GM23338 (cell line): ENCODE data around the gene SLC4A2. TPM values are rescaled to one million over a fixed set of nuclear protein-coding genes. Genes with fewer than 3 reads are reported as not detected.

Experiments
- ATAC-seq: fragments of 200-7000 bp; cut with Tn5 transposase; 3 replicates; pipeline ENCODE4 v1.9.1; 2020
- DNase-seq: peaks from one replicate; pipeline ENCODE4 v3.0.0-alpha.2; 2015; ENCODE audit warnings: low spot score
- H2AFZ ChIP-seq: fragments of 200-600 bp; sonication (generic); 2 replicates; pipeline ENCODE4 v1.8.0; 2016; ENCODE audit warnings: antibody characterized with exemption, mild to moderate bottlenecking, moderate library complexity
- H3F3A ChIP-seq: fragments of 200-600 bp; sonication (generic); replicated peaks from 2 replicates; pipeline ENCODE4 v1.8.0; 2017; ENCODE audit warnings: antibody characterized with exemption, mixed run types, low read depth
- H3K27ac ChIP-seq: fragments of 200-600 bp; sonication (generic); 2 replicates; pipeline ENCODE4 v1.6.1; 2016; ENCODE audit warnings: low read depth
- H3K27me3 ChIP-seq: fragments of 200-600 bp; sonication (generic); 2 replicates; pipeline ENCODE4 v1.8.0; 2016; ENCODE audit warnings: mild to moderate bottlenecking, mixed run types, moderate library complexity; ENCODE audit not compliant: insufficient read depth
- H3K36me3 ChIP-seq: fragments of 200-600 bp; sonication (generic); 2 replicates; pipeline ENCODE4 v1.8.0; 2016; ENCODE audit warnings: mild to moderate bottlenecking; ENCODE audit not compliant: insufficient read depth
- H3K4me1 ChIP-seq: fragments of 200-600 bp; sonication (generic); 2 replicates; pipeline ENCODE4 v1.8.0; 2016; ENCODE audit warnings: mild to moderate bottlenecking, moderate library complexity; ENCODE audit not compliant: insufficient read depth
- H3K4me2 ChIP-seq: fragments of 200-600 bp; sonication (generic); 2 replicates; pipeline ENCODE4 v1.7.1; 2017; ENCODE audit warnings: mixed run types
- H3K4me3 ChIP-seq: fragments of 200-600 bp; sonication (generic); 2 replicates; pipeline ENCODE4 v1.6.1; 2016; ENCODE audit warnings: mixed run types
- H3K79me2 ChIP-seq: fragments of 200-600 bp; sonication (generic); replicated peaks from 2 replicates; pipeline ENCODE4 v1.8.0; 2017; ENCODE audit warnings: mild to moderate bottlenecking; ENCODE audit not compliant: insufficient read depth
- H3K9me2 ChIP-seq: fragments of 200-600 bp; sonication (generic); 2 replicates; pipeline ENCODE4 v1.8.0; 2017; ENCODE audit not compliant: insufficient read depth
- H4K20me1 ChIP-seq: fragments of 200-600 bp; sonication (generic); replicated peaks from 2 replicates; pipeline ENCODE4 v1.8.0; 2017; ENCODE audit warnings: mild to moderate bottlenecking; ENCODE audit not compliant: insufficient read depth
- H3K27ac Mint-ChIP-seq: 2 replicates; pipeline ENCODE4 v1.8.0; 2020; ENCODE audit warnings: inconsistent platforms, mild to moderate bottlenecking, moderate library complexity, mixed read lengths
- H3K27me3 Mint-ChIP-seq: 3 replicates; pipeline ENCODE4 v1.8.0; 2022; ENCODE audit warnings: low read depth, mild to moderate bottlenecking, moderate library complexity, mixed read lengths, inconsistent platforms; ENCODE audit not compliant: insufficient read depth, poor library complexity
- H3K36me3 Mint-ChIP-seq: 3 replicates; pipeline ENCODE4 v1.8.0; 2021; ENCODE audit warnings: low read depth, mild to moderate bottlenecking, inconsistent platforms, moderate library complexity, mixed read lengths
- H3K4me1 Mint-ChIP-seq: 3 replicates; pipeline ENCODE4 v1.8.0; 2020; ENCODE audit warnings: mild to moderate bottlenecking, inconsistent platforms, mixed read lengths
- H3K4me3 Mint-ChIP-seq: 3 replicates; pipeline ENCODE4 v1.8.0; 2021; ENCODE audit warnings: moderate library complexity, mild to moderate bottlenecking, inconsistent platforms, mixed read lengths
- H3K9me3 Mint-ChIP-seq: 3 replicates; pipeline ENCODE4 v1.8.0; 2020; ENCODE audit warnings: moderate library complexity, mild to moderate bottlenecking, inconsistent platforms, mixed read lengths
- CTCF ChIP-seq, 2 experiments: fragments of 200-600 bp in 1 of 2; sonication (generic) in 1 of 2; conservative IDR thresholded peaks; 2 replicates each; pipeline versions ENCODE4 v1.5.1 to v1.6.1; 2016 to 2017; ENCODE audit warnings: antibody characterized with exemption in 2 of 2, low read depth in 2 of 2, mild to moderate bottlenecking in 2 of 2, moderate library complexity in 1 of 2
- EZH2 ChIP-seq: fragments of 200-600 bp; sonication (generic); IDR thresholded peaks from one replicate; pipeline ENCODE4 v1.8.0; 2017; ENCODE audit warnings: antibody characterized with exemption, mild to moderate bottlenecking, low read depth; ENCODE audit not compliant: unreplicated experiment
- STAT1 ChIP-seq: IDR thresholded peaks from one replicate; pipeline ENCODE4 v1.6.1; 2016; ENCODE audit warnings: antibody characterized with exemption; ENCODE audit not compliant: unreplicated experiment
- polyA plus RNA-seq: library from polyadenylated mRNA; unstranded; fragments of >200 nt; fragmentation: Nextera tagmentation; extraction: Ambion mirVana; gene quantifications from 2 replicates; pipeline ENCODE4 v1.2.1, GENCODE V29; 2016
- total RNA-seq: library from RNA; depleted of rRNA; stranded (reverse); fragments of >200 nt; shearing (Covaris generic); gene quantifications from 2 replicates; pipeline ENCODE4 v1.2.3, GENCODE V29; 2014
- TF ChIP-seq, protein P1 (sequence below): IDR thresholded peaks from one replicate; pipeline ENCODE4 v1.6.1; 2018; ENCODE audit warnings: antibody characterized with exemption; ENCODE audit not compliant: unreplicated experiment

SLC4A2 gene
- total and polyA plus RNA-seq, 2 experiments from 2014 or later: 64.8 to 106 TPM

- TF ChIP-seq, protein P1, sequence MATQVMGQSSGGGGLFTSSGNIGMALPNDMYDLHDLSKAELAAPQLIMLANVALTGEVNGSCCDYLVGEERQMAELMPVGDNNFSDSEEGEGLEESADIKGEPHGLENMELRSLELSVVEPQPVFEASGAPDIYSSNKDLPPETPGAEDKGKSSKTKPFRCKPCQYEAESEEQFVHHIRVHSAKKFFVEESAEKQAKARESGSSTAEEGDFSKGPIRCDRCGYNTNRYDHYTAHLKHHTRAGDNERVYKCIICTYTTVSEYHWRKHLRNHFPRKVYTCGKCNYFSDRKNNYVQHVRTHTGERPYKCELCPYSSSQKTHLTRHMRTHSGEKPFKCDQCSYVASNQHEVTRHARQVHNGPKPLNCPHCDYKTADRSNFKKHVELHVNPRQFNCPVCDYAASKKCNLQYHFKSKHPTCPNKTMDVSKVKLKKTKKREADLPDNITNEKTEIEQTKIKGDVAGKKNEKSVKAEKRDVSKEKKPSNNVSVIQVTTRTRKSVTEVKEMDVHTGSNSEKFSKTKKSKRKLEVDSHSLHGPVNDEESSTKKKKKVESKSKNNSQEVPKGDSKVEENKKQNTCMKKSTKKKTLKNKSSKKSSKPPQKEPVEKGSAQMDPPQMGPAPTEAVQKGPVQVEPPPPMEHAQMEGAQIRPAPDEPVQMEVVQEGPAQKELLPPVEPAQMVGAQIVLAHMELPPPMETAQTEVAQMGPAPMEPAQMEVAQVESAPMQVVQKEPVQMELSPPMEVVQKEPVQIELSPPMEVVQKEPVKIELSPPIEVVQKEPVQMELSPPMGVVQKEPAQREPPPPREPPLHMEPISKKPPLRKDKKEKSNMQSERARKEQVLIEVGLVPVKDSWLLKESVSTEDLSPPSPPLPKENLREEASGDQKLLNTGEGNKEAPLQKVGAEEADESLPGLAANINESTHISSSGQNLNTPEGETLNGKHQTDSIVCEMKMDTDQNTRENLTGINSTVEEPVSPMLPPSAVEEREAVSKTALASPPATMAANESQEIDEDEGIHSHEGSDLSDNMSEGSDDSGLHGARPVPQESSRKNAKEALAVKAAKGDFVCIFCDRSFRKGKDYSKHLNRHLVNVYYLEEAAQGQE: no peak
These were observed 675 bp downstream of the SLC4A2 start (continued) for GRCh38 chr7:151060113-151060415.

DNA sequence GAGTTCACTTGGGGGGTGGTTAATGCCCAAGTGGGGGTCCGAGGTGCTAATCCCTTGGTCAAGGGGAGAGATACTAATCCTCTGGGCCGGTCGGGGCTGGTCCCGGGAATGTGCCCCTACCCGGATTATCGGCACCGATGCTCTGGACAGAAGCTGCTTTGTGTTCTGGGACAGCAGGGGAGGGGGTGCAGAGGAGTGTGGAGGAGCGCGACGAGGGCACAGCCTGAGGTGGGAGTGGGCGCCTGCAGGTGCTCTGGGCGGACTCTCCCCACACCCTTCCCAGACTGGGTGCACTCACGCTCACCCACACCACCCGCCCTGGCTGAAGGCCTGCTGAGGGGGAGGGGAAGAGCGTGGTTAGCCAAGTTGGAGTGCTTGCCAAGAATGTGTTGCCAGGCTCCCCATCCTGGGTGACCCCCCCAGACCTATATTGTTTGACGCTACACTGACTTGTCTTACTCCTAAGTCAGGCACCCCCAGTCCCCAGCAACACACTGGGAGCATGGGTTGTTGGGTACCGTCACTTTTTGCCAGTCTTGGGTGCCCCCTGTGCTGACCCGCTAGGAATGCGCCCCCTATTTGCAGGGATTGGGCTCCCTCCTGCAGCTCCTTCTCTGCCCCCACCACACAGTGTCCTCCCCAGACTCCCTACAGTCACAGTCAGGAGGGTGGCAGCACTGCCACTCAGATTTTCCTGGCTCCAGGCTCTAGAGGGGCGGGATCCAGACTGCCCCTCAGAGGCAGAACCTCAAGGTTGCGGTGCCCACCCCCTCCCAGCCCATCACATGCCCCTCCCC, 1.2 kb downstream of the SLC4A2 start:
- DNase-seq (no peak), ATAC-seq (no peak)
- Histone ChIP-seq H3K9me2 (no peaks in the 10 kb centered on the region), H4K20me1 (no peaks in the 10 kb centered on the region; the same call in 1 of the 2 replicates), H3K4me1 (peaks cover 36% of the 10 kb centered on the region), H3K4me2 (peak overlapping the region; percentile 95), H3K27me3 (peaks cover 36% of the 10 kb centered on the region), H3F3A (peaks cover 14% of the 10 kb centered on the region), H3K79me2 (peaks cover 11% of the 10 kb centered on the region), H3K27ac (no peak overlapping the region), H3K36me3 (peaks cover 9% of the 10 kb centered on the region), H3K4me3 (peak overlapping the region; percentile 99), H2AFZ (peak overlapping the region; percentile 52; the same call in 1 of the 2 replicates)
- Mint-ChIP-seq H3K27me3 (peaks cover 47% of the 10 kb centered on the region), H3K4me1 (peaks cover 47% of the 10 kb centered on the region), H3K27ac (no peak overlapping the region), H3K4me3 (peak overlapping the region; percentile 86), H3K9me3 (no peaks in the 10 kb centered on the region), H3K36me3 (peaks cover 14% of the 10 kb centered on the region)
- TF ChIP-seq EZH2 (no peak), CTCF (conservative IDR thresholded peaks at IDR 0.05; ENCODE audit: low read depth in 2 of 2) (peak; percentile 10 to 31; a peak in 2 of 4 replicates)

- H3F3A ChIP-seq: peaks cover 14% of the 10 kb centered on the region
- H3K27ac ChIP-seq: no peak overlapping the region
- H3K4me3 Mint-ChIP-seq: peak overlapping the region; percentile 86
- peaks cover 16% of the 10 kb centered on the region for H3K36me3 Mint-ChIP-seq
- DNase-seq (no peak), ATAC-seq (no peak)
- H3K4me2 ChIP-seq: peak overlapping the region; percentile 95
- peaks cover 9% of the 10 kb centered on the region for H3K36me3 ChIP-seq
- H4K20me1 ChIP-seq: no peaks in the 10 kb centered on the region; the same call in 1 of the 2 replicates
- H3K27me3 ChIP-seq: peaks cover 28% of the 10 kb centered on the region
- peak overlapping the region; percentile 99 for H3K4me3 ChIP-seq
- H3K79me2 ChIP-seq: peaks cover 11% of the 10 kb centered on the region
- H3K4me1 ChIP-seq: peaks cover 31% of the 10 kb centered on the region
- TF ChIP-seq EZH2 (peak; percentile 39), STAT1 (no peak)
- H3K9me2 ChIP-seq: no peaks in the 10 kb centered on the region
- peaks cover 43% of the 10 kb centered on the region for H3K27me3 Mint-ChIP-seq
- H3K4me1 Mint-ChIP-seq: peaks cover 41% of the 10 kb centered on the region
- H3K9me3 Mint-ChIP-seq: no peaks in the 10 kb centered on the region
- no peak overlapping the region for H2AFZ ChIP-seq
- no peak overlapping the region for H3K27ac Mint-ChIP-seq
These were observed 2.1 kb downstream of the SLC4A2 start for GRCh38 chr7:151061213-151062110.
